HG03378 (cell line): ENCODE results near the gene NR5A1.

Source experiments
- ATAC-seq: cut with Tn5 transposase; IDR thresholded peaks from one replicate; pipeline ENCODE4 v1.9.1; 2021; ENCODE audit warnings: mild to moderate bottlenecking, moderate library complexity; ENCODE audit not compliant: unreplicated experiment

The NR5A1 gene

DNA sequence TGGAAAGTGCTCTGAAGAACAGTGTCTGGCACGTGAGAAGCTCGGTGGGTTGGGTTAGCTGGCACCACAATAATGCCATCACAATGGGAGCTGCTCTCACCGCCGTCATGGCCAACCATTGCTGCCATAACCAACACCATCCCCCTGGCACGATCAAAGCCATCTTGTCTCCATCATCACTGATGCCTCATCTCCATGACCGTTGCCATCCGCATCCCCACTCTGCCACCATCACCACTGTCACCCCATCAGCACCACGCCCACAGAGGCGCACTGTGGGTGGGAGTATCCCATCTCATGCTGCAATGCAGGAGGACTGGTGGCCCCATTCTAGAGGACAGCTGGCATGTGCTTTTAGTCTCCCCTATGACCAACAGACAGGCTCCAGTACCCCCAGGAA, 23.7 kb downstream of the NR5A1 start:
- ATAC-seq: no peak

DNA sequence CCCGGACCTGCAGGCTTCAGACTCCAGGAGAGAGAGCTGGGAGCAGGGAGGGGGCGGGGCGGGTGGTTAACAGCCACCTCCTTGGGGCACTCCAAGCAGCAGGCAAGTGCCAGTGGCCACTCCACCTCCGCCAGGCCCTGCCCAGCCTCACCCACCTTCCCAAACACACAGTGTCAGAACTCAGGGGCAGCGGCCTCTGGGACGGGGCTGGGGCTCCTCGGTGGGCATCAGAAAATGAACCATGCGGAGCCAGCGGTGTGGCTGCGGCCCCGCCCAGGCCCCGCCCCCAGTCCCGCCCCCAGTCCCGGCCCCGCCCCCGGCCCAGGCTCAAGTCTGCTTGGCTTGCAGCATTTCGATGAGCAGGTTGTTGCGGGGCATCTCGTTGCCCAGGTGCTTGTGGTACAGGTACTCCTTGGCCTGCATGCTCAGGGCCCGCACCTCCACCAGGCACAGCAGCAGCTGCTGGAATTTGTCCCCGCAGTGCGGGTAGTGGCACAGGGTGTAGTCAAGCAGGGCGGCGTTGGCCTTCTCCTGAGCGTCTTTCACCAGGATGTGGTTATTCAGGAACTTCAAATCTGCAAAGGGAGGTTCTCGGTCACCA, 24.7 kb downstream of the NR5A1 start:
- ATAC-seq: no peak

DNA sequence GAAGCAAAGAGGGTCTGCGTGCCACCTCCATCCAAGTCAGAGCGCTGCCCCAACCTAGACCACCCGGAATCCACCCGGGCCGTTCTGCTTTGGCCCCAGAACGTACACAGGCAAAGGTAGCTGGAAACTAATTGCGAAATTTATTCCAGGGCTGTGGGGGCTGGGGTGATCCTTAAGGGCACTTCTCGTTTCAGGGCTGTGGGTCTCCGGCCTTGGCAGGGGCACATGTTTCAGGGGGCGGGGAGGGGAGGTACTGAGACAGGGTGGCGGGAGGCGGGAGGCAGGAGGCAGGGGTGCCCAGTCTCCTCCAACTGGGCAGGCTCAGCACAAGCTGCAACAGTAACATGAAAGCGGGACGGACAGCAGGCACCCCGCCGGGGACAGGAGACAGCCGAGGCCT, 26.1 kb downstream of the NR5A1 start:
- no peak for ATAC-seq

DNA sequence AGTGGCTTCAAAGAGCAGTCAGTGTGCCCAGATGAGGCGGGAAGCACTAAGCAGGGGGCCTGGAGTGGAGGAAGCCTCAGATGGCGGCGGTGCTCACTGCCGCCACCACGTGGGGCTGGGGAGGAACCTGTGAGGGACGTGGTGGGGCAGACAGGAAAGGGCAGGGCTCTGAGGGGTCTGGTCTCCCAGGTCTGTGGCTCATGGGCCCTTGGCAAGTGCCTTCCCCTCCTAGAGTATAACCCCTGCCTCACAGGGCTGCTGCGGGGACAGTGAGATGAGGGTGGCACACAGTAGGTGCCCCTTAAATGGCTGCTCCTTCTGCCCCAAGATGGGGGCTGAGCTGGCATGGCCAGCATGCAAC, 26.6 kb downstream of the NR5A1 start:
- no peak for ATAC-seq

GRCh38 chr9:124479947-124480620, 27.1 kb downstream of the NR5A1 start:
- no peak for ATAC-seq

DNA sequence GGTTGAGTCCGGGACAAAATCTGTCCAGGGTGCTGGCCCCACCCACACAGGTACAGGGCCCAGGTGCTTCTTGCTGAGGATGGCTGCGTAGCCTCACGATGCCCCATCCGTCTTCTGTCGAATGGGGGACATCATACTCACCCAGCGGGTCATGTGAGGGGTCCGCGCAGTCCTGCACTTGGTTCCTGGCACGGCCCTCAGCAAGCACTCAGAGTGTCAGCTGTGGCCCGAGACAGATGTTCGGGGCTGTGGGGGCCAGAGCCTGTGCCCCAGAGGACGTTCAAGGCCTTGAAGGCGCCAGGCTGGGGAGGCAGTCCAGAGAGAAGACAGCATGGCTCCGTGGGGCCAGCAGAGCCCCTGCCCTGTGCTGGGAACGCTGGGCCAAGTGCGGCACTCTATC, 27.8 kb downstream of the NR5A1 start:
- no peak for ATAC-seq

DNA sequence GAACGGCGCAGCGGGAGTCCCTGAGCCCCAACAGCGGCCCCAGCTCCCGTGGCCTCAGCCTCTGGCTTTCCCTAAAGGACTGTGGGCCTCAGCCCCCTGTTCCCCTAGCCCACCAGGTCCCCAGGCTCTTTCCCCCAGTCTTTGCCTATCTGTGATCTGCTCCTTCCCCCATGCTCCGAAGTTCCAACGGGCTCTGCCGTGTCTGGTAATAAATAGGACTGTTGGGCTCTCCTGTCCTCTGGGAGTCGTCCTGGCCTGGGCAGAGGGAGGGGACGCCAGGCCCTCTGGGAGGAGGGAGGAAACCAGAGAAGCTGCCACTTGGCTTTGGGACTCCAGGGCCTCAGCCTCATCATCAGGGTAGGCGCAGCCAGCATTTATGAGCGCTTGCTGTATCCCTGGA, 28.8 kb downstream of the NR5A1 start:
- no peak for ATAC-seq

GRCh38 chr9:124477648-124478285, 29.4 kb downstream of the NR5A1 start:
- ATAC-seq: no peak

DNA sequence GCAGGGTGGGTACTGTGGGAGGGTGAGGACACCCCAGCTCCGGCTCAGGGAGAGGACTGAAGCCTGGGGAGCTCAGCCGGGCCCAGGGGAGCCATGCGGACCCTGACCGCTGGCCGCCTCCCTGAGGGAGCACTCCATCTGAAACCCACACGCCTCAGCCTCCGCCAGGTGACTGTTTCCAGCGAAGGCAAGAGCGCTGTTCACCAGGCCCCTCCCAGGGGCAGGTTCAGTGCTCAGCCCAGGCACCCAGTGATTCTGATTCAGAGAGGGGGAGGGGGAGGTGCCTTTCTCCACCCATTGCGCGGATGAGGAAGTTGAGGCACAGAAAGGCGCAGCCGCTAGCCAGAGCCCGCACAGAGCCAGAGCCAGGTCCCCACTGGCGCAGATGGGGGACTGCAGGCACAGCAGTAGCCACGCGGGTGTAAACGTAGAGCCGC, 30.0 kb downstream of the NR5A1 start:
- ATAC-seq: no peak

DNA sequence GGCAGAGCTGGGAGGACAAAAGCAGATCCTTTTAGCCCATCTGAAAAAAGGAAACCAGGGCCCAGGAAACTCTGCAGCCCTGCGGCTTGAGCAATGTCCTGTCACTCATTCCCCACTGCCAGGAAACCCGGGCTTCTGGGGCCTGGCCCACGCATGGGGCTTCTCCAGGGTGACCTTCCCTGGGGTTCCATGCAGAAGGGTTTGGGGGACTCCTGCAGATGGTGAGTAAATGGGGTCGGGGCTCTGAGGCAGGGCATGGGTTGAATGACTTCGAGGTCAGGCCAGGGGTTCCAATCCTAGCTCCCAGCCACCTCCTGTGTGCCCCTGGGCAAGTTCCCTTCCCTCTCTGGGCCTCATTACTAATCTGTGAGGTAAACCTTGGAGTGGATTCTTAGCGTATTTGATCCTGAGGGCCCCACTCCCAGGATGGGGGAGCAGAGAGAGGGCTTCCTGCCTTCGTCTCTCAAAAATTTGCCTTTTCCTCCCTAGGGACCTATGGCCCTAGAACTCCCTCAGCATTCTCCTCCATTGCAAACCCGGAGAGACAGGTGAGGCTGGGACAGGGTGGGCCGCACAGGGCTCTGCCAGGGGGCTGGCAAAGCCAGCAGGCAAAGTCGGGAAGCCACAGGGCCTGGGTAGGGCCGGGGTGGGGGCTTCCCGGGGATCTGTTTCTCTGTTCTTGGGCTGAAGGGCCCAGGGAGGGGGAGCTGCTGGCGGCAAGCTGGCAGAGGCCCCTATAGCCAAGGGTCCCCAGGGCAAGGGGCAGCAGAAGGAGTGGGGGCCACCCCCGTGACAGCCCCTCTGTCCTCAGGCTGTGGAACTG, 31.1 kb downstream of the NR5A1 start:
- ATAC-seq: no peak

DNA sequence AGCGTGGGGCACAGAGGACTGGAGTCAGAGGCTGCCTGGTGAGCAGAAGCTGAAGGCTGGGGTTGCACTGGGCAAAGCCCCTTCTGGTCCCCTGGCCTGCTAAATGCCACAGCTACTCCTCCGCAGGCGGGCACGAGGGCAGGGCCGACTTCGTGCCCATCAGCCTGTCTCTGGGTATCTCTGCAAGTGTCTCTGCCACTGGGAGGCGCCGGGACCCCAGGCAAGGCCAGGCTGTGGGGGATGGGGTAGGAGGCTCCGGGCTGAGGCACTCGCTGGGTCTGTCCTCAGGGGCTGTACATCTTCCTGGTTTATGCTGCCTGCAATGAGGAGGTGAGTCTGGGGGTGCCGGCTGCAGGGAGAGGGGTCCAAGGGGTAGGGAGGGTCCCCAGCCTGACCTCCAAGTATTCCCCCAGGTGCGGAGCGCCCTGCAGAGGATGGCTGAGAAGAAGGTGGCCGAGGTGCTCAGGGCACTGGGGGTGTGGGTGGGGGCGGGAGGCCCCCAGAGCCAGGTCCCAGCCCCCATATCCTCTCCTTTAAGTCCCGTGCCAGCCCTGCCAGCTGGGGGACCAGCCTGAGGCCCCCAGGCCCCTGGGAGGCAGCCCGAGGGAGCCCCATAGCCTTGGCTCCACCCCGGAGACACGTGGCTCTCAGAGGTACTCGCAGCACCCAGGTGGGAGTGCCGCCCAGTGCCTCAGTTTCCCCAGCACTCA, 31.9 kb downstream of the NR5A1 start:
- no peak for ATAC-seq

GRCh38 chr9:124474151-124474550, 33.0 kb downstream of the NR5A1 start:
- ATAC-seq: no peak

DNA sequence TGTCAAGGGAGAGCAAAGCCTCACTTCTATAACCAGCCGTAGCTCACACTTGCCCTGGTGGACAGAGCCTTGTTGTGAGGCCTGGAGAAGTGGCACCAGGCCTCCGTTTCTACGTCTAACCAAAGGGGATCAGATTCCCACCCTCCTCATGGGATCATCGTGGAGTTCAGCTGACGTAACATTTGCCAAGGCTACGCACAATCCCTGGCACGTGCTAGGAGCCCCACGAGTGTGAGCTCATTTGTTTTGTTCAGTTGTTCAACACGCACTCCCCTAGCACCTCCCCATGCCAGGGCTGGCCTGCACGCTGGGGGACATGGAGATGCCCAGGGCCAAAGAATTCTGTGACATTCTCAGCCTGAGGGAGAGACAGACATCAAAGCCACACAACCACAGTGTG, 33.9 kb downstream of the NR5A1 start:
- ATAC-seq: no peak

GRCh38 chr9:124472770-124473169, 34.4 kb downstream of the NR5A1 start:
- no peak for ATAC-seq

DNA sequence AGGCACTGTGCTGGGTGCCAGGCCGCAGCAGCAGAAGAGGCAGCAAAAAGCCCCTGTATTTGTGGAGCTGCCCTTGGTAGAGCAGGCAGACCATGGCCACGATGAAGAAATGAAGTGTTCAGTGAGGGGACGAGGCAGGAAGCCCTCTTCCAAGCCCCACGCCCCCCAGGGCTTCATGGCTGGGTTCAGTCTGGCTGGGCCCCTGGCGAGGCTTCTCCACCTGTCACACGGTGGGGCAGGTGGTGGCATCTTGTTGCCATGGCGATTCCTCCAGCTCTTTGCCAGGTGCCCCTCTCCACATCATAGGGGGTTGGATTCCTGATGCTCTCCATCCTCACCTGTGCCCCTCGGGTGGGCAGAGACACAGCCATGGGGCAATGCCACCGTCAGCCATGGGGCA, 35.4 kb downstream of the NR5A1 start:
- no peak for ATAC-seq

GRCh38 chr9:124470726-124471125, 36.5 kb downstream of the NR5A1 start:
- ATAC-seq: no peak

DNA sequence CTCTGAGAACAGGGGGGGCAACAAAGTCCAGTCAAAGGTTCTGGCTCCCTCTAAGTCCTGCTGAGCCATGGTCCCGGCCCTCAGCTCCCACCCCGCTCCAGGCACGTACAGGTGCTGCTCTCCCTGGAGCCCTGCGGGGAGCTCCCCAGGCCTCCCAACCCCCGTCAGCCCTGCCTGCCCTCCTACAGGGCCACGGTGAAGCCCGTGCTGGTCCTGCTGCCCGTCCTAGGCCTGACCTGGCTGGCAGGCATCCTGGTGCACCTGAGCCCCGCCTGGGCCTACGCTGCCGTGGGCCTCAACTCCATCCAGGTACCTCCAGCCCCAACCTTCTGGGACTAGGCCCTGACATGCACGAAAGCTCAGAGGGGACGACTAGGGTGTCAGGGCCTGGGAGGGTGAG, 36.9 kb downstream of the NR5A1 start:
- ATAC-seq: no peak

- ATAC-seq: no peak
Observed at GRCh38 chr9:124469011-124469832, 38.0 kb downstream of the NR5A1 start.

DNA sequence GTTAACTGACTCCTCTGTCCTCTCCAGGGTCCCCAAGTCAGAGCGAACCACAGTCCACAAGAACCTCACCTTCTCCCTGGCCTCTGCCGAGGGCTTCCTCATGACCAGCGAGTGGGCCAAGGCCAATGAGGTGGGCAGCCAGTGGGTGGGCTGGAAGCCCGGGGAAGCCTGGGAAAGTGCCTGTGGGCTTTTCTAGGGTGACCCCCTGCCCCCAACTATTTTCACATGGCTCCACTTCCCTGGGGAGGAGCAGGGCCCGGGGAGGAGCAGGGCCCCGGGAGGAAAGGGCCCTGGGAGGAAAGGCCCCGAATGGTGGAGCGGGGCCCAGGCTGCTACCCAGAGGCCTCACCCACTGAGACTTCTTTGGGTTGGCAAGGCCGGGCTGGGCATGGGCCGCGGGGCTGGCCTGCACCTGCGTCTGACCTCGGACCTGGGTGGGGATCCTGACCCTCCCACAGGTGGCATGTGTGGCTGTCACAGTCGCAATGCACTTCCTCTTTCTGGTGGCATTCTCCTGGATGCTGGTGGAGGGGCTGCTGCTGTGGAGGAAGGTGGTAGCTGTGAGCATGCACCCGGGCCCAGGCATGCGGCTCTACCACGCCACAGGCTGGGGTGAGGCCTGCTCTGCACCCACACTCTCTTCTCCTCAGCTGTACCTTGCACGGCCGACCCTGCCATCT, 39.0 kb downstream of the NR5A1 start:
- no peak for ATAC-seq
